ENCODE measurements around the gene PUM2.

The PUM2 gene

DNA sequence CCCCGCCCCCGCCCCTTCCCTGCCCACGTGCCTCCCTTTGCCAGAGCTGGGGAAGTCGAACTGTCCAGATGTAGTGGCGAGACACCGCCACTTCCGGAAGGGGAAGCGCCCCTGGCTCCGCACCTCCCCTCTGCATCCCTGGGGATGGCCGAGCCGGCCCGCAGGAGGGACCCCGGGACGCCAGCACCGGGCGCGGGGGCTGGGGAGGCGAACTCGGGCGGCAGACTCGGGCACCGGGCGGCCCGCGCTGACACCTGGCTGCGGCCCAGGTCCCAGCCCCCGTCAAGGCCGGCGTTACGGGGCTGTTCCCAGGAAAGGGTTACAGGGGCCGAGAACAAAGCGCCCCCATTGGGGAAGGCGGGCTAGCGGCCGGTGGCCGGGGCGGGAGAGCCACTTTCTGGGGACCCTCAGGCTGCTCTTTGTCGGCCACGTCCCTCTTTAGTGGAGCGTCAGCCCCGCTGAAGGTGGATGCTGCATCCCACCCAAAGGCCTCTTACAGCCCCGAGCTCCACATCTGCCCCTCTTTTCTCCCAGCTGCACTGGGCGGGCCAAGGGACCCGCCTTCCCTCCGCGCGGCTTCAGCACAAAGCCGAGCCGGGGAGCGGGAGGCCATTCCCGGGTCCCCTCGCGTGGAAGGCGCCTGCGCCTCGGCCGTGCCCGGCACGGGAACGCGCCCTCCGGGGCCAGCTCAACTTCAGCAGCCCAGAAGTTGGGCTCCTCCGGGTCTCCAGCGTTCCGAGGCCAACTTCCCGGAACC is 127.1 kb downstream of the PUM2 start:
- peak overlapping the region; percentile 71 for H3K4me3 ChIP-seq (ENCODE audit: control insufficient read depth, low read depth, low read length)
- peak; percentile 2 for DNase-seq (ENCODE audit: low read depth)
- TF ChIP-seq CTCF (IDR thresholded peaks at IDR 0.05; ENCODE audit: control insufficient read depth, insufficient read depth, low read depth, low read length, missing control alignments): no peak

DNA sequence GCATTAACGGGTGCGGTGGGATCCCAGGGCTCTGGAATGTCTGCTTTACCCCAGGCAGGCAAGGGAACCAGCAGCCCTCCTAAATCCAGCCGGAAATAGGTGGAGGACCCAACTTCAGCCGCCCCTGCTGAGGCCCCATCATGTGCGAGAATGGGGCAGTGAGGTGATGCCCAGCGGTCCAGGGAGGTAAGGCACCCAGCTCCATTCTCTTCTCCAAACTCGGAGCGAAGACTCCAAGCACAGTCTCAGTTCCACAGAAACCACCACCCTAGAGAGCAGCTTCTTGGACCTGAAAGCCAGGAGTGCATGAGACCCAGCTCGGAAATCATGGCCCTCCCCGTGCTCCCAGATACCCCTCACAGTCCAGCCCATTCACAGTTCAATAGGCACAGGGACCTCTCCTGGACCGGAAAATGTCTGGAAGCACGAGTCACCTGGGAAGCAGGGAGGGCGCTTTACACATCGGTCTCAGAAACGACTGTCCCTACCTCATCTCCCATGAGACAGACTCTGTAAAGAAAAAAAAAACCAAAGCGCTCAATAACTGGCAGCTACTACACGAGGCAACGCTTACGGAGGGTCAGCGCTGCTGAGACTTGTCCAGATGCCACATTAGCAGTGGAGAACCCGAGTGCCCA is 127.8 kb downstream of the PUM2 start:
- no peak for TF ChIP-seq CTCF (IDR thresholded peaks at IDR 0.05; ENCODE audit: control insufficient read depth, insufficient read depth, low read depth, low read length, missing control alignments)
- peak overlapping the region; percentile 71 for H3K4me3 ChIP-seq (ENCODE audit: control insufficient read depth, low read depth, low read length)
- DNase-seq (ENCODE audit: low read depth): no peak

DNA sequence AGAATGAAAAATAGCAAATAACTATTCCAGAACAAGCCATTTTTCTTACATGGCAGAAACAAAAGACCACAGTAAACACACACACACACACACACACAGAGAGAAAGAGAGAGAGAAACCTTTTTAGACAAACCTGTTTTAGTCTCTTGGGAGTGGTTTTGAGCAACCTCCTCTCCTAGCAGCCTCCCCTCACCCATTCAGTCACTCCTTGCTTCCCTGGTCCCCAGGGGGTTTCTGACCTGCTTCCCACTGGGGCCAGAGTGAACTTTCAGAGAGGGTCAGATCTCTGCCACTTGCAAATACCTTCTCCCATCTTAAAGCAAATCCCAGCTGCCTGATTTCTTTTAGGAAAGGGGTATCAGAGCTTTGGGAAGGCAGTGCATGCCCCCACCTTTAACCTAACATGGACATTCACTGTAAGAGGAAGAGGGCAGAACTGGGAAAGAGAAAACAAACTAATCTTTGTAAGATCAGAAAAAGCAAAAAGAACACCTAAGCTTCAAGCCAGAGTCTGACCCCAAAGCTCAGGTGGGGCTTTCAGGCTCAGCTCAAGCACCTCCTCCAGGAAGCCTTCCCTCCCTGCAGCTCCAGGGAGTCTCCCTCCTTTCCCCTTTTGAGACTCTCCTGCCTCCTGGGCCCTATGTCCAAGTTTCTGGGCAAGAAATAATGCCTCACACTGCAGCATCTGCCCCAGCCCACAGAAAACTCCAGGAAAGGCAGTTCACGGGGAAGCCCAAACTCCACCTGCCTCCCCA is 128.5 kb downstream of the PUM2 start:
- TF ChIP-seq CTCF (IDR thresholded peaks at IDR 0.05; ENCODE audit: control insufficient read depth, insufficient read depth, low read depth, low read length, missing control alignments): no peak
- DNase-seq (ENCODE audit: low read depth): no peak
- no peak overlapping the region for H3K4me3 ChIP-seq (ENCODE audit: control insufficient read depth, low read depth, low read length)

DNA sequence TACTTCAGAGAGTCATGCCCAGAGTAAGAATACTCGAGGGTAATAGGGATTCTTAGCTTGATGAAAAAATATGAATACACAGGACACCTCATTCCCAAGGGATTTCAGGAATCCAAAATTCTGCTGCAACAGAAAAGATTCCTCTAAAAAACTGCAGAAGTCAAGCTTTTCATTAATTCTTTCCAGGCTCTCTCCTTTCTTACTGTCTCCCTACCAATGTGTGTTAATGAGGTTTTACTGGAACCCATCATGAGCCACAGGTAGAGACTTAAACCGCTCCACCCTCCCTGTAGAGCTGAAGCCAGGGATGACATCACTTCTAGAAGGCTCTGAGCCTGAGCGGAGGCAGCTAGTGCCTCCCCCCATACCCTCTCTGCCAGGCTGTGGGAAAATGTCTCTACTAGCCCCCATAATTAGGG is 129.1 kb downstream of the PUM2 start:
- TF ChIP-seq CTCF (IDR thresholded peaks at IDR 0.05; ENCODE audit: control insufficient read depth, insufficient read depth, low read depth, low read length, missing control alignments): no peak
- no peak overlapping the region for H3K4me3 ChIP-seq (ENCODE audit: control insufficient read depth, low read depth, low read length)
- DNase-seq (ENCODE audit: low read depth): peak; percentile 64

- TF ChIP-seq CTCF (IDR thresholded peaks at IDR 0.05; ENCODE audit: control insufficient read depth, insufficient read depth, low read depth, low read length, missing control alignments): no peak
- no peak for DNase-seq (ENCODE audit: low read depth)
- no peak overlapping the region for H3K4me3 ChIP-seq (ENCODE audit: control insufficient read depth, low read depth, low read length)
Measured at GRCh38 chr2:20220806-20221554, 129.7 kb downstream of the PUM2 start.

DNA sequence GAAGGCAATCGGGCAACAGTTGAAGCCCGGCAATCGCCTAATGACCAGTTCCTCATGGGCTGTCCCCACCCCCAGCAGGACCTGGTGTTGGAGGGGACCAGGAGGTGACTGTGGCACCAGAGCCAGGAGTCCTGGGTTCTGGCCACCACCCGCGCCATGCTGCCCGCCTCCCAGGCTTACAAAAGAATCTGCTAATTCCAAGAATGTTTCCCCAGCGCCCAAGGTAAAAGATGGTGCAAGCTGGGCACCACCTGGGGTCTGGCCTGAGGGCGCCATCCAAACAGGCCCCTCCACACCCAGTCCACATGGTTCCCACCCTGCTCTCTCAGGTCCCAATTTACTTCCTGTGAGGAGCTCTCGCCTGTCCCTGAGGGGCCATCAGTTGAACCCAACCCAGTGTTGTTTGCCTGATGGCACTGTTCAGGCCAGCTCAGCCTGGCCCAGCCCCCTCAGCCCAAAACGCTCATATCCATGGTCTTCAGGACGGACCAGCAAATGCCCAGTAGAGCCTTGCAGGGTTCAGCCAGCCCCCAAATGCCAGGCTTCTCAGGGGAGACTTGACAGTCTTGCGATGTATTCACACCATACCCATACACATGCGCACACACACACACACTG is 130.8 kb downstream of the PUM2 start:
- H3K4me3 ChIP-seq (ENCODE audit: control insufficient read depth, low read depth, low read length): no peak overlapping the region

More for the DNA sequence above, 130.8 kb downstream of the PUM2 start:
- DNase-seq (ENCODE audit: low read depth): no peak
- no peak for TF ChIP-seq CTCF (IDR thresholded peaks at IDR 0.05; ENCODE audit: control insufficient read depth, insufficient read depth, low read depth, low read length, missing control alignments)

Data from AG09309 (cell line).